Measurements from ENCODE around the gene PDIA6.
"Not testable (repeated sequence)": the region's sequence is repeated elsewhere in the genome, so short reads cannot be mapped to it uniquely, and the experiment has no call there.

PDIA6 gene

DNA sequence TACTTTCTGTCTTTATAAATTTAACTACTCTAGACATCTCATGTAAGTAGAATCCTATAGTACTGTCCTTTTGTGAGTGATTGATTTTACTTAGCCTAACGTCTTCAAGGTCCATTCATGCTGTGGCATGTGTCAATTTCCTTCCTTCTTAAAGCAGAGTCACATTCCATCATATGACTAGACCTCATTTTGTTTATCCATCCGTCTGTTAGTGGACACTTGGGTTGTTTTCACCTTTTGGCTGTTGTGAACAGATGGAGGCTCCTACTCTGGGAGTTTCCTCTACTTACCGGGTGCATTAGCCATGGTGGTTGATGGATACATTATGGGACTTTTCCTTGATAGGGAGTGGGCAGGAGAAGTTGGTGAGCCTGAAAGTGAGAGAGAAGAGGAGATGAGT is 6.4 kb upstream of the PDIA6 start:
- DNase-seq (ENCODE audit: low read depth): no peak
- H3K4me3 ChIP-seq (replicated peaks; ENCODE audit: low read depth, low read length): no peak overlapping the region
- TF ChIP-seq, protein P1, sequence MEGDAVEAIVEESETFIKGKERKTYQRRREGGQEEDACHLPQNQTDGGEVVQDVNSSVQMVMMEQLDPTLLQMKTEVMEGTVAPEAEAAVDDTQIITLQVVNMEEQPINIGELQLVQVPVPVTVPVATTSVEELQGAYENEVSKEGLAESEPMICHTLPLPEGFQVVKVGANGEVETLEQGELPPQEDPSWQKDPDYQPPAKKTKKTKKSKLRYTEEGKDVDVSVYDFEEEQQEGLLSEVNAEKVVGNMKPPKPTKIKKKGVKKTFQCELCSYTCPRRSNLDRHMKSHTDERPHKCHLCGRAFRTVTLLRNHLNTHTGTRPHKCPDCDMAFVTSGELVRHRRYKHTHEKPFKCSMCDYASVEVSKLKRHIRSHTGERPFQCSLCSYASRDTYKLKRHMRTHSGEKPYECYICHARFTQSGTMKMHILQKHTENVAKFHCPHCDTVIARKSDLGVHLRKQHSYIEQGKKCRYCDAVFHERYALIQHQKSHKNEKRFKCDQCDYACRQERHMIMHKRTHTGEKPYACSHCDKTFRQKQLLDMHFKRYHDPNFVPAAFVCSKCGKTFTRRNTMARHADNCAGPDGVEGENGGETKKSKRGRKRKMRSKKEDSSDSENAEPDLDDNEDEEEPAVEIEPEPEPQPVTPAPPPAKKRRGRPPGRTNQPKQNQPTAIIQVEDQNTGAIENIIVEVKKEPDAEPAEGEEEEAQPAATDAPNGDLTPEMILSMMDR (IDR thresholded peaks at IDR 0.05; ENCODE audit: low read length, missing control alignments): no peak

DNA sequence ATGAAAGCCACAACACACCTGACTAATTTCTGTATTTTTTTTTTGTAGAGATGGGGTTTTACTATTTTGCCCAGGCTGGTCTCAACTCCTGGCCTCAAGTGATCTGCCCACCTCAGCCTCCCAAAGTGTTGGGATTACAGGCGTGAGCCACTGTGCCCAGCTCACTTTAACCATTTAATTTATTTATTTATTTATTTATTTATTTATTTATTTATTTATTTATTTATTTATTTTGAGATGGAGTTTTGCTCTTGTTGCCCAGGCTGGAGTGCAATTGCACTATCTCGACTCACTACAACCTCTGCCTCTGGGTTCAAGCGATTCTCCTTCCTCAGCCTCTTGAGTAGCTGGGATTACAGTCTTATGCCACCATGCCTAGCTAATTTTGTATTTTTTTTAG is 5.7 kb upstream of the PDIA6 start:
- H3K4me3 ChIP-seq (replicated peaks; ENCODE audit: low read depth, low read length); DNase-seq (ENCODE audit: low read depth): not testable (repeated sequence)

DNA sequence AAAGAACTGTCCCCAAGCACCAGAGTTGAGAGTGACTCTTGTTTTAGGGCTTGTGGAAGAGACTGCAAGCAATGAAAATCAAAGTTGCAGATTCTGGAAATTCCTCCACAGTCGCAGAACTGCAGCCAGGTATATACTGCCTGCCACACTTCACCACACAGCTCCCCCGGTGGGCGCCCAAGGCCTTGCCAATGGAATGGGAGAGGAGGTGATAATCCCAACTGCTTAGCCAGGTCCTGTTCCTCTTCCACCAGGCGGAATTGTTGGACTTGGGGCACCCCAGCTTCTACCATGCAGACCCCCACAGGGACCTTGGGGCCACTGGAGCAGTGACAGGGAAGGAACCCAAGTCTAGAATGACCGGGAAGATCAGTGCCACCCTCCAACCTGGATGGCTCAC is 4.8 kb upstream of the PDIA6 start:
- no peak for DNase-seq (ENCODE audit: low read depth)
- no peak overlapping the region for H3K4me3 ChIP-seq (replicated peaks; ENCODE audit: low read depth, low read length)
- TF ChIP-seq, protein P1 (IDR thresholded peaks at IDR 0.05; ENCODE audit: low read length, missing control alignments): peak; percentile 34

DNA sequence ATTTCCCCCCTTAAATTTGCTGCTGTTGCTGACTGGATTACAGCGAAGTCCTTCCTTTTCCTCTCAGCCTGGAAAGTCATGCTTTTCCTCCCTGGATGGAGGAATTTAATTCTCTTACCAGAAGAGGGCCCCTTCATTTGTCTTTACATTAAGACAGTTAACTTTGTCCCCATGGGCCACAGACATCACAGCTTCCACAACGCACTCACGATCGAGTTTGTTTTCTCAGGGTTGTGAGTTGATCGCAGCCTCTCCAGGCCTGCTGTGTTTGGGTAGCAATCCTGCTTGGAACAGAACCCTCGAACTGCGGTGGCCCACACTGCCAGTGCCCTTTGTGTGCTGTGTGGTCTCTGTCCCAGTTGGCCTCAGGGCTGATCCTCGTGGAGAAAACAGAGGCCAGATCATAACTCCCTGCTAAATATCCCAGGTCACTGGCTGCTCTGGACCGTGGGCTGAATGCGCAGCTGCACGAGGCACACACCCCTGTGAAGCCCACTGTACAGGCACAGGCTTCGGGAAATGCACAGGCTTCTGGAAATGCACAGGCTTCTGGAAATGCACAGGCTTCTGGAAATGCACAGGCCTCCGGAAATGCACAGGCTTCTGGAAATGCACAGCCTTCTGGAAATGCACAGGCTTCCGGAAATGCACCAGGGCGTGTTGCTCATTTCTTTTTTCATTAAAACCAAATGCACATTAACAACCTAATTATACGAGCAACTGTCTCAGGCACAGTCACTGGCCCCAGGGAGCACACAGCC is 2.2 kb upstream of the PDIA6 start:
- TF ChIP-seq, protein P1 (IDR thresholded peaks at IDR 0.05; ENCODE audit: low read length, missing control alignments): no peak
- H3K4me3 ChIP-seq (replicated peaks; ENCODE audit: low read depth, low read length): no peak overlapping the region
- DNase-seq (ENCODE audit: low read depth): no peak

DNA sequence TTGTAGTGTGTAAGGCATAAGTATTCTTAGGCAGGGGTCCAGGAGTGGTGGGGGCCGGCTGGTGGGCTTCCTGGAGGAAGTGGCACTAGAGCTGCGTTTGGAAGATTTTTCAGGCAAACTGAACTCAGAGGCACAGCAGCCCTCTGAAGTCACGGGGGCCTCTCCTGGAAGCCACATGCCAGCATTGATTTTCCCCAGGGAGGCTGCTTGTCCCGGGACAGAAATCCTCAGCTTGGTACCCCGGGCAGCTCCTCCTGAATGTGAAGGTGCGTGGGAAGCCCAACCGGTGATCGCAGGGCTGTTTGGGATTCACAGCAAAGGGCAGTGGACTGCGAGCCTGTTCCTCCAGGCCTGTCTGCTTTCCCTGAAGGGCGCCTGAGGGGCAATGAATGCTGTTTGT is 1.6 kb upstream of the PDIA6 start:
- no peak for DNase-seq (ENCODE audit: low read depth)
- TF ChIP-seq, protein P1 (IDR thresholded peaks at IDR 0.05; ENCODE audit: low read length, missing control alignments): no peak
- no peak overlapping the region for H3K4me3 ChIP-seq (replicated peaks; ENCODE audit: low read depth, low read length)

DNA sequence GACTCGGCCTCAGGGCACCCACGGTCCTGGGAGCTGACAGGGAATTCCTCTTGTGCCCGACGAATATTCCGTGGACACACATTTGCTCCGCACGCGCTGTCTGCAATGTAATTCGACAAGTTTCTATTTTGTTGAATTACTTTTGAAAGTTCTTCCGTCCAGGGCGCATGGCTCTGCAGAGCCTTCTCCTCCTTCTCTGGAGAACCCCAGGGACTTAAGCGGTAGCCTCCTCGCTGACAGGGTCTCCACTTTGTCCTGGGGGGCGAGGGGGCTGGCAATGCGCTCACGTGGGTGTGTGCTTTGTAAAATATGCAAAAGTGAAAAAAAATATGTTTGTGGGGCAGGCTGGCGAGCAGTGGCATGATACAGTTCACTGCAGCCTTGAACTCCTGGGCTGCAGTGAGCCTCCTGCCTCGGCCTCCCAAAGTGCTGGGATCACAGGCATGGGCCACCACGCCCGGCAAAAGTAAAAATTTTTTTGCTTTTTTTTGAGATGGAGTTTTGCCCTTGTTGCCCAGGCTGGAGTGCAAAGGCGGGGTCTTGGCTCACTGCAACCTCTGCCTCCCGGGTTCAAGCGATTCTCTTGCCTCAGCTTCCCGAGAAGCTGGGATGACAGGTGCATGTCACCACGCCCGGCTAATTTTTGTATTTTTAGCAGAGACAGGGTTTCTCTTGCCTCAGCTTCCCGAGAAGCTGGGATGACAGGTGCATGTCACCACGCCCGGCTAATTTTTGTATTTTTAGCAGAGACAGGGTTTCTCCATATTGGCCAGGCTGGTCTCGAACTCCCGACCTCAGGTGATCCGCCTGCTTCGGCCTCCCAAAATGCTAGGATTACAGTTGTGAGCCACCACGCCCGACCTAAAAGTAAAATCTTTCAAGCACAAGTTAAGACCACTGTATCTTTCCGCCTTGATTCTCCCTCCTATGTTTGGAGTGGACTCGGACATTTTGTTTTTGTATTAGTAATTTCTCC is 866 bp upstream of the PDIA6 start:
- H3K4me3 ChIP-seq (replicated peaks; ENCODE audit: low read depth, low read length): peak overlapping the region; percentile 75
- not testable (repeated sequence) for DNase-seq (ENCODE audit: low read depth)

DNA sequence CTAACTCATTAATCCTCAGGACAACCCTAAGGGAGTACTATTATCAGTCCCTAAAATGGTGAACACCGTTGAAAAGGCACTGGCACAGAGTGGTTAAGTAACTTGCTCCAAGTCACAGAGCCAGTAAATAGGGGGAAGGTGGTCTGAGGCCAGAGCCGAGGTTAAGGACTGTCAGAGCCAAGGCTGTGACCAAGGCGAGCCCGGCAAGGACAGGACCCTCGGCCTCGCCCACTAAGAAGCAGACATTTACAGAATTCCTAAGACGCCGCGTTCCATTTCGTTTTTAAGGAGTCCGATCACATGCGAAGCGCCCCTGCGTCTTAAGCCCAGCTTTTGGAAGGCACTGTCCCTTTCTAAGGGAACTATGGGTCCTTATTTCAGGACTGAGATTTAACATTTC is 1.1 kb downstream of the PDIA6 start:
- no peak for DNase-seq (ENCODE audit: low read depth)
- H3K4me3 ChIP-seq (replicated peaks; ENCODE audit: low read depth, low read length): peak overlapping the region; percentile 75
- TF ChIP-seq, protein P1 (IDR thresholded peaks at IDR 0.05; ENCODE audit: low read length, missing control alignments): no peak
